Neural progenitor cell (in vitro differentiated cells): ENCODE data around the gene GALR2. TPM values are rescaled to one million over a fixed set of nuclear protein-coding genes. Genes with fewer than 3 reads are reported as not detected.

Experiments
- DNase-seq: peaks from one replicate; pipeline ENCODE4 v3.0.0-alpha.2; 2016; ENCODE audit warnings: low spot score
- H2AFZ ChIP-seq: fragments of 200-600 bp; sonication (generic); replicated peaks from 2 replicates; pipeline ENCODE4 v1.6.1; 2016; ENCODE audit warnings: antibody characterized with exemption
- H3F3A ChIP-seq: fragments of 200-600 bp; sonication (generic); 2 replicates; pipeline ENCODE4 v1.6.1; 2016; ENCODE audit warnings: antibody characterized with exemption, low read depth
- H3K27ac ChIP-seq: fragments of 200-600 bp; sonication (generic); 2 replicates; pipeline ENCODE4 v1.5.1; 2016; ENCODE audit warnings: mild to moderate bottlenecking
- H3K27me3 ChIP-seq: fragments of 200-600 bp; sonication (generic); 2 replicates; pipeline ENCODE4 v1.6.1; 2016; ENCODE audit warnings: mild to moderate bottlenecking, moderate library complexity
- H3K36me3 ChIP-seq: fragments of 200-600 bp; sonication (generic); 2 replicates; pipeline ENCODE4 v1.5.1; 2016
- H3K4me1 ChIP-seq: fragments of 200-600 bp; sonication (generic); 2 replicates; pipeline ENCODE4 v1.6.1; 2016; ENCODE audit warnings: mixed run types
- H3K4me2 ChIP-seq: fragments of 200-600 bp; sonication (generic); 2 replicates; pipeline ENCODE4 v1.6.1; 2016
- H3K4me3 ChIP-seq: fragments of 200-600 bp; sonication (generic); 2 replicates; pipeline ENCODE4 v1.5.1; 2016
- H3K79me2 ChIP-seq: fragments of 200-600 bp; sonication (generic); 2 replicates; pipeline ENCODE4 v1.6.1; 2016; ENCODE audit warnings: low read depth
- H3K9ac ChIP-seq: fragments of 200-600 bp; sonication (generic); 2 replicates; pipeline ENCODE4 v1.6.1; 2016
- H3K9me3 ChIP-seq: fragments of 200-600 bp; sonication (generic); 2 replicates; pipeline ENCODE4 v1.5.1; 2016; ENCODE audit warnings: low read depth
- H4K20me1 ChIP-seq: fragments of 200-600 bp; sonication (generic); 2 replicates; pipeline ENCODE4 v1.6.1; 2016; ENCODE audit warnings: low read depth
- H3K27ac Mint-ChIP-seq: 3 replicates; pipeline ENCODE4 v1.8.0; 2021; ENCODE audit warnings: mixed read lengths
- H3K27me3 Mint-ChIP-seq: 2 replicates; pipeline ENCODE4 v1.8.0; 2022; ENCODE audit warnings: low read depth, mild to moderate bottlenecking, inconsistent platforms, moderate library complexity, mixed read lengths; ENCODE audit not compliant: insufficient read depth
- H3K36me3 Mint-ChIP-seq: 3 replicates; pipeline ENCODE4 v1.8.0; 2021; ENCODE audit warnings: mixed read lengths
- H3K4me1 Mint-ChIP-seq: 3 replicates; pipeline ENCODE4 v1.8.0; 2021; ENCODE audit warnings: mixed read lengths
- H3K4me3 Mint-ChIP-seq: 3 replicates; pipeline ENCODE4 v1.8.0; 2021; ENCODE audit warnings: mild to moderate bottlenecking, moderate library complexity, mixed read lengths
- H3K9me3 Mint-ChIP-seq: 3 replicates; pipeline ENCODE4 v1.8.0; 2020; ENCODE audit warnings: mixed read lengths
- CTCF ChIP-seq: fragments of 200-600 bp; sonication (generic); IDR thresholded peaks from 2 replicates; pipeline ENCODE4 v1.5.1; 2017; ENCODE audit warnings: antibody characterized with exemption, mild to moderate bottlenecking
- EZH2 ChIP-seq: fragments of 200-600 bp; sonication (generic); IDR thresholded peaks from 2 replicates; pipeline ENCODE4 v1.6.1; 2017; ENCODE audit warnings: antibody characterized with exemption, mild to moderate bottlenecking, moderate library complexity
- EZH2phosphoT487 ChIP-seq: fragments of 200-600 bp; sonication (generic); IDR thresholded peaks from 2 replicates; pipeline ENCODE4 v1.6.1; 2017; ENCODE audit warnings: antibody characterized with exemption
- total RNA-seq: library from RNA; depleted of rRNA; stranded (reverse); fragments of >200 nt; gene quantifications from 2 replicates; pipeline ENCODE4 v1.2.3, GENCODE V29; 2015; ENCODE audit warnings: low replicate concordance

GALR2 gene
- total RNA-seq, 1 donor from 2014 or later = not detected

- Histone ChIP-seq H3K27me3 (no peaks in the 10 kb centered on the region), H3K4me2 (no peak overlapping the region), H3K9me3 (no peaks in the 10 kb centered on the region), H3K36me3 (peaks cover 6% of the 10 kb centered on the region), H4K20me1 (peaks cover 12% of the 10 kb centered on the region), H3F3A (peaks cover 13% of the 10 kb centered on the region), H3K9ac (no peak overlapping the region), H3K4me3 (no peak overlapping the region), H3K4me1 (peaks cover under 1% of the 10 kb centered on the region), H3K27ac (no peak overlapping the region), H3K79me2 (peaks cover 25% of the 10 kb centered on the region), H2AFZ (no peak overlapping the region)
- H3K4me1 Mint-ChIP-seq = peaks cover 2% of the 10 kb centered on the region
- no peak overlapping the region for H3K4me3 Mint-ChIP-seq
- H3K9me3 Mint-ChIP-seq = no peaks in the 10 kb centered on the region
- H3K27me3 Mint-ChIP-seq = no peaks in the 10 kb centered on the region
- peaks cover 33% of the 10 kb centered on the region for H3K36me3 Mint-ChIP-seq
- no peak for DNase-seq
- no peak overlapping the region for H3K27ac Mint-ChIP-seq
- TF ChIP-seq CTCF (no peak), EZH2phosphoT487 (no peak), EZH2 (no peak)
These were observed 8.8 kb upstream of the GALR2 start for GRCh38 chr17:76065775-76066174.

GRCh38 chr17:76071531-76072147 lies 2.9 kb upstream of the GALR2 start:
- TF ChIP-seq EZH2phosphoT487 = no peak
- no peak for TF ChIP-seq CTCF
- peak overlapping the region; percentile 98 for H3K4me3 Mint-ChIP-seq
- peaks cover 39% of the 10 kb centered on the region for H3K79me2 ChIP-seq
- H3K9me3 Mint-ChIP-seq = no peaks in the 10 kb centered on the region
- peaks cover 29% of the 10 kb centered on the region for H3K4me1 ChIP-seq
- peaks cover 24% of the 10 kb centered on the region for H3K4me1 Mint-ChIP-seq
- peaks cover 7% of the 10 kb centered on the region for H3K36me3 Mint-ChIP-seq
- H3F3A ChIP-seq = peaks cover 11% of the 10 kb centered on the region
- H3K27me3 Mint-ChIP-seq = peaks cover 29% of the 10 kb centered on the region
- H3K4me3 ChIP-seq = peak overlapping the region; percentile 81
- H3K4me2 ChIP-seq = peak overlapping the region; percentile 96
- no peaks in the 10 kb centered on the region for H3K36me3 ChIP-seq
- H3K27ac ChIP-seq = no peak overlapping the region
- peaks cover 35% of the 10 kb centered on the region for H4K20me1 ChIP-seq
- H3K27me3 ChIP-seq = peaks cover 39% of the 10 kb centered on the region
- H2AFZ ChIP-seq = peak overlapping the region; percentile 28
- H3K9ac ChIP-seq = peak overlapping the region; percentile 67
- no peaks in the 10 kb centered on the region for H3K9me3 ChIP-seq
- no peak for DNase-seq
- H3K27ac Mint-ChIP-seq = peak overlapping the region; percentile 93

- peaks cover 42% of the 10 kb centered on the region for H4K20me1 ChIP-seq
- Mint-ChIP-seq H3K36me3 (peaks cover 3% of the 10 kb centered on the region), H3K27ac (peak within 1 kb of the TSS; percentile 93), H3K4me1 (peaks cover 24% of the 10 kb centered on the region), H3K9me3 (no peaks in the 10 kb centered on the region), H3K4me3 (peak within 1 kb of the TSS; percentile 98), H3K27me3 (peaks cover 34% of the 10 kb centered on the region)
- peak within 1 kb of the TSS; percentile 81 for H3K4me3 ChIP-seq
- TF ChIP-seq EZH2phosphoT487 (no peak), CTCF (no peak), EZH2 (no peak)
- peak; percentile 96 for DNase-seq
- H2AFZ ChIP-seq = peak within 1 kb of the TSS; percentile 68
- peak within 1 kb of the TSS; percentile 96 for H3K4me2 ChIP-seq
- peaks cover 46% of the 10 kb centered on the region for H3K27me3 ChIP-seq
- peaks cover 34% of the 10 kb centered on the region for H3K4me1 ChIP-seq
- no peak within 1 kb of the TSS for H3K27ac ChIP-seq
- H3F3A ChIP-seq = peaks cover 11% of the 10 kb centered on the region
- peaks cover 39% of the 10 kb centered on the region for H3K79me2 ChIP-seq
- no peaks in the 10 kb centered on the region for H3K9me3 ChIP-seq
- H3K36me3 ChIP-seq = no peaks in the 10 kb centered on the region
- H3K9ac ChIP-seq = peak within 1 kb of the TSS; percentile 67
These were observed 2.3 kb upstream of the GALR2 start, which contains the start of gene SRP68 for GRCh38 chr17:76072148-76072858. TSS of gene SRP68 (minus strand) at chr17:76072517. CDS start at chr17:76072491, 26 bp downstream.
